PC-3 (cell line): Measurements from ENCODE around the gene ST3GAL3. TPM values are rescaled to one million over a fixed set of nuclear protein-coding genes. Genes with fewer than 3 reads are reported as not detected.

ENCODE experiments used
- ATAC-seq: fragments of 200-7000 bp; cut with Tn5 transposase; 2 replicates; pipeline ENCODE4 v1.9.1; 2020; ENCODE audit warnings: mild to moderate bottlenecking, moderate library complexity
- BruUV-seq: library from RNA; stranded (reverse); fragments of 400-500 nt; replicated peaks from 2 replicates; lab custom pipeline; 2021; lab: Mats Ljungman, UMichigan
- CTCF ChIA-PET: fragments of 300-600 bp; sonication (Branson Sonifier 250); formaldehyde crosslinking; loops from one replicate; lab custom pipeline; 2022; ENCODE audit warnings: antibody characterized with exemption; lab: Charles Lee
- POLR2A ChIA-PET: fragments of 300-600 bp; sonication (Branson Sonifier 250); formaldehyde crosslinking; loops from one replicate; lab custom pipeline; 2022; ENCODE audit warnings: antibody characterized with exemption; ENCODE audit not compliant: unreplicated experiment; lab: Charles Lee
- DNase-seq: peaks from one replicate; pipeline ENCODE4 v3.0.0-alpha.2; 2015
- H2AFZ ChIP-seq: fragments of 300-600 bp; sonication (generic); 2 replicates; pipeline ENCODE4 v1.6.0; 2016; ENCODE audit warnings: antibody characterized with exemption, low read length
- H3F3A ChIP-seq: fragments of 300-600 bp; sonication (generic); one replicate; pipeline ENCODE4 v1.6.0; 2017; ENCODE audit warnings: antibody characterized with exemption, low read length, control low read depth, mild to moderate bottlenecking; ENCODE audit not compliant: unreplicated experiment
- H3K27ac ChIP-seq: fragments of 300-600 bp; sonication (generic); 2 replicates; pipeline ENCODE4 v1.5.1; 2016; ENCODE audit warnings: mild to moderate bottlenecking, low read length
- H3K27me3 ChIP-seq: fragments of 300-600 bp; sonication (generic); 2 replicates; pipeline ENCODE4 v1.6.1; 2016; ENCODE audit warnings: low read length, mixed read lengths
- H3K36me3 ChIP-seq: fragments of 300-600 bp; sonication (generic); 2 replicates; pipeline ENCODE4 v1.6.1; 2016; ENCODE audit warnings: low read depth, mixed run types, low read length, mixed read lengths
- H3K4me1 ChIP-seq: fragments of 300-600 bp; sonication (generic); 2 replicates; pipeline ENCODE4 v1.5.1; 2016; ENCODE audit warnings: low read length; ENCODE audit not compliant: insufficient read depth
- H3K4me2 ChIP-seq: fragments of 300-600 bp; sonication (generic); 2 replicates; pipeline ENCODE4 v1.6.0; 2016; ENCODE audit warnings: low read length
- H3K4me3 ChIP-seq: fragments of 300-600 bp; sonication (generic); 2 replicates; pipeline ENCODE4 v1.5.1; 2016; ENCODE audit warnings: mild to moderate bottlenecking, low read length, mixed read lengths
- H3K79me2 ChIP-seq: fragments of 300-600 bp; sonication (generic); 2 replicates; pipeline ENCODE4 v1.6.1; 2017; ENCODE audit warnings: low read length, mixed read lengths
- H3K9ac ChIP-seq: fragments of 300-600 bp; sonication (generic); 2 replicates; pipeline ENCODE4 v1.6.0; 2016; ENCODE audit warnings: mild to moderate bottlenecking, low read length
- H3K9me2 ChIP-seq: fragments of 300-600 bp; sonication (generic); replicated peaks from 2 replicates; pipeline ENCODE4 v1.6.1; 2016; ENCODE audit warnings: mixed run types, low read length, mixed read lengths
- H3K9me3 ChIP-seq: fragments of 300-600 bp; sonication (generic); 2 replicates; pipeline ENCODE4 v1.6.1; 2016; ENCODE audit warnings: low read length, mixed read lengths
- H4K20me1 ChIP-seq: fragments of 300-600 bp; sonication (generic); 2 replicates; pipeline ENCODE4 v1.6.1; 2016; ENCODE audit warnings: low read length, mixed read lengths
- EZH2 ChIP-seq: fragments of 300-600 bp; sonication (generic); IDR thresholded peaks from one replicate; pipeline ENCODE4 v1.6.1; 2017; ENCODE audit warnings: antibody characterized with exemption, mild to moderate bottlenecking, low read length; ENCODE audit not compliant: unreplicated experiment
- EZH2phosphoT487 ChIP-seq: fragments of 300-600 bp; sonication (generic); IDR thresholded peaks from 2 replicates; pipeline ENCODE4 v1.6.1; 2018; ENCODE audit warnings: mild to moderate bottlenecking, antibody characterized with exemption, low read length, borderline replicate concordance
- intact Hi-C: fragments of 100-400 bp; cut with micrococcal nuclease; formaldehyde crosslinking; loops from 2 replicates; pipeline ENCODE4 v1.9.0; 2023
- microRNA-seq: library from miRNA; unstranded; fragments of <30 nt; microRNA quantifications from one replicate; pipeline ENCODE4 v1.1.0, GENCODE V29; 2020; ENCODE audit not compliant: unreplicated experiment
- total RNA-seq: library from RNA; depleted of rRNA; stranded (reverse); fragments of >200 nt; gene quantifications from 2 replicates; pipeline ENCODE4 v1.2.3, GENCODE V29; 2014; rRNA removed

The ST3GAL3 gene
- total RNA-seq, 1 experiment from 2014 or later = 9.0 TPM

DNA sequence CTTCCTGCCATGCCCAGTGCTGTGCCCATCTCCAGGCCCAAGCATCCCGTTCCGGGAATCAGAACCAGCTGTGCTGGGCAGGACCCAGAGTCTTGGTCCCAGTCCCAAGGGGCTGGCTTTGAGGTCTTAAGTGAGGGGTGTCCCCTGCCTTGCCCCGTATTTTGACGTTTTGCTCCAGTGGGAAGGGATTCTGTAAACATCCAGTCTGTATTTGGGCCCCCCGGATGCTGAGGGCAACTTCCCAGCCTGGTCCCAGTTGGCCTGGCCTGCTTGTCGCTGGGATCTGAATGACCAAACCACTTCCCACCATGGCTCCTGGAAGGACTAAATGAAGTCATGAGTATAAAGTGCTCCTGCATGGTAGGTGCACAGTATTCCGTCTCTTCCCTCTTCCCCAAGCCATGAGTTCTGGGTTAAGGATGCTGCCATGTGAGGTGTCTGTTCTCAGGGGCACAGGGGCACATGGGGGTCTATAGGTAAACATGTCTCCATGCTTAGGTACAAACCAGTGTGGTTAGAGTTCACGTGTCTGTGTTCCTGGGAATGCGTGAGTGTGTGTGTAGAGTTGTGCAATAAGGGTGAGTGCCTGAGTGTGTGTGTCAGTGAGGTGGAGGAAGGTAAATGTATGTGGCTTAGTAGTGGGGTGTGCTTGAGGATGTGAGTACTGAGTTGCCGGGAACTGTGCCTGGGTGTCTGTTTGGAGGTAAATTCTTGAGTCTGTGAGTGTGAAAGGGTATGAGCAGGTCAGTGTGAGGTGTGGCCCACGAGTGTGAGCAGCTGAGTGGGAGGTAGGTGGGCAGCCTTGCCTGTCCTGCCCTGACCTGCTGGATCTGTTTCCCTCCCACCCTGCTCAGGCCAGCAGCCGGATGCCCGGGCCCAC lies 273.2 kb downstream of the ST3GAL3 start:
- peak overlapping the region; percentile 84 for H3K9ac ChIP-seq
- H3K9me2 ChIP-seq = no peaks in the 10 kb centered on the region
- no TSS peak for BruUV-seq
- no peaks in the 10 kb centered on the region for H3K9me3 ChIP-seq
- H3K4me2 ChIP-seq = peak overlapping the region; percentile 97
- CTCF ChIA-PET = no interaction called here
- no peak for ATAC-seq
- H3K4me1 ChIP-seq = peaks cover 48% of the 10 kb centered on the region
- peak; percentile 39 for DNase-seq
- H3K36me3 ChIP-seq = peaks cover 26% of the 10 kb centered on the region
- H3K4me3 ChIP-seq = peak overlapping the region; percentile 77
- peak overlapping the region; percentile 66 for H3K27ac ChIP-seq
- H3K27me3 ChIP-seq = no peaks in the 10 kb centered on the region
- POLR2A ChIA-PET = no interaction called here
- no peaks in the 10 kb centered on the region for H3F3A ChIP-seq
- no peak for TF ChIP-seq EZH2phosphoT487
- no peak for TF ChIP-seq EZH2
- intact Hi-C loops = no loop called here
- H4K20me1 ChIP-seq = peaks cover 23% of the 10 kb centered on the region; the same call in 1 of the 2 replicates
- H2AFZ ChIP-seq = peak overlapping the region; percentile 80; the same call in 1 of the 2 replicates
- peaks cover 77% of the 10 kb centered on the region for H3K79me2 ChIP-seq

Small RNA genes within 50 kb of the gene (microRNA-seq; reads per million reads assigned to microRNA genes)
- not detected for gene MIR6079

Other genes with a start within 250 kb of the ST3GAL3 start
- 67.4 and 100 TPM in 2 replicates for gene PTPRF, start 176.7 kb upstream of the ST3GAL3 start, total RNA-seq
- gene KDM4A, start 57.4 kb upstream of the ST3GAL3 start, total RNA-seq = 23.2 and 27.8 TPM in 2 replicates
- gene ARTN, start 226.3 kb downstream of the ST3GAL3 start, total RNA-seq = 35.5 and 36.0 TPM in 2 replicates
- gene IPO13, start 239.4 kb downstream of the ST3GAL3 start, total RNA-seq = 33.7 and 45.4 TPM in 2 replicates